Lower leg skin (tissue), 4 donors: ENCODE results near the gene EHMT1. TPM values are rescaled to one million over a fixed set of nuclear protein-coding genes. Genes with fewer than 3 reads are reported as not detected.

ENCODE experiments used
- DNase-seq, 2 donors: peaks; one replicate each; pipeline ENCODE4 v3.0.0-alpha.2; 2019; ENCODE audit warnings: low spot score in 2 of 2
- H3K4me3 ChIP-seq: fragments of 200-600 bp; sonication (generic); 2 replicates; pipeline ENCODE4 v1.5.1; 2017; ENCODE audit warnings: mild to moderate bottlenecking, low read depth; ENCODE audit not compliant: poor library complexity, severe bottlenecking
- POLR2A ChIP-seq, 2 donors: fragments of 450-650 bp; IDR thresholded peaks; one replicate each; pipeline ENCODE4 v1.6.1; 2016 to 2017; ENCODE audit warnings: antibody characterized with exemption in 2 of 2, mild to moderate bottlenecking in 1 of 2, moderate library complexity in 1 of 2
- WGBS, 2 donors: methylation state at CpG; one replicate each; pipeline ENCODE4 v1.1.5; 2018; 5-methylcytosine and 5-hydroxymethylcytosine counted together
- intact Hi-C: fragments of 100-400 bp; cut with DNase I; formaldehyde crosslinking; loops from one replicate; pipeline ENCODE4 v1.15.0; 2023; ENCODE audit warnings: low total_unique reads
- total RNA-seq, 4 donors: library from RNA; depleted of rRNA; stranded (reverse); fragments of >200 nt; gene quantifications; one replicate each; pipeline ENCODE4 v1.1.0, GENCODE V29; 2016
- TF ChIP-seq, protein P1 (sequence below), 3 donors: fragments of 450-650 bp; IDR thresholded peaks; one replicate each; pipeline ENCODE4 v1.5.1; 2016; ENCODE audit warnings: antibody characterized with exemption in 3 of 3, mild to moderate bottlenecking in 3 of 3, moderate library complexity in 2 of 3

EHMT1 gene
- total RNA-seq, 4 donors from 2014 or later = 64.2 to 128 (median 73.2) TPM

DNA sequence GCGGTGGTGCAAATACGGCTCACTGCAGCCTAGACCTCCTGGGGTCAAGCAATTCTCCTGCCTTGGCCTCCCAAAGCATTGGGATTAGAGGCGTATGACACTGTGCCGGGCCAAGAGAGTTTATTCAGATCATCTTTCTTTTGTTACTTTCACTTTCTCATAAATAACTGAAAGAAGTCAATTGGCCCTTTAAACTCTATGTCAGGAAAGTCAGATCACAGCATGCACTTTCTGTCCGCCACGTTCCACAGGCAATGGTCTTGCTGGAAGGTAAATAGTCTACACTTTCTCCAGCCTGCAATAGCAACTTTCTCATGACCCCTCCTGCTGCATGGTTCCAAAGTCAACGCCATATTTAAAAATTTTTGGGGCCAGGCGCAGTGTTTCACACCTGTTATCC, 19.9 kb upstream of the EHMT1 start:
- WGBS, 2 donors = 79% methylated on average over 8 of the region's 8 CpGs
- intact Hi-C loops = no loop called here
- no peak for DNase-seq
- H3K4me3 ChIP-seq = no peak overlapping the region
- TF ChIP-seq, protein P1, sequence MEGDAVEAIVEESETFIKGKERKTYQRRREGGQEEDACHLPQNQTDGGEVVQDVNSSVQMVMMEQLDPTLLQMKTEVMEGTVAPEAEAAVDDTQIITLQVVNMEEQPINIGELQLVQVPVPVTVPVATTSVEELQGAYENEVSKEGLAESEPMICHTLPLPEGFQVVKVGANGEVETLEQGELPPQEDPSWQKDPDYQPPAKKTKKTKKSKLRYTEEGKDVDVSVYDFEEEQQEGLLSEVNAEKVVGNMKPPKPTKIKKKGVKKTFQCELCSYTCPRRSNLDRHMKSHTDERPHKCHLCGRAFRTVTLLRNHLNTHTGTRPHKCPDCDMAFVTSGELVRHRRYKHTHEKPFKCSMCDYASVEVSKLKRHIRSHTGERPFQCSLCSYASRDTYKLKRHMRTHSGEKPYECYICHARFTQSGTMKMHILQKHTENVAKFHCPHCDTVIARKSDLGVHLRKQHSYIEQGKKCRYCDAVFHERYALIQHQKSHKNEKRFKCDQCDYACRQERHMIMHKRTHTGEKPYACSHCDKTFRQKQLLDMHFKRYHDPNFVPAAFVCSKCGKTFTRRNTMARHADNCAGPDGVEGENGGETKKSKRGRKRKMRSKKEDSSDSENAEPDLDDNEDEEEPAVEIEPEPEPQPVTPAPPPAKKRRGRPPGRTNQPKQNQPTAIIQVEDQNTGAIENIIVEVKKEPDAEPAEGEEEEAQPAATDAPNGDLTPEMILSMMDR (IDR thresholded peaks at IDR 0.05) = no peak
- TF ChIP-seq POLR2A (IDR thresholded peaks at IDR 0.05) = no peak

DNA sequence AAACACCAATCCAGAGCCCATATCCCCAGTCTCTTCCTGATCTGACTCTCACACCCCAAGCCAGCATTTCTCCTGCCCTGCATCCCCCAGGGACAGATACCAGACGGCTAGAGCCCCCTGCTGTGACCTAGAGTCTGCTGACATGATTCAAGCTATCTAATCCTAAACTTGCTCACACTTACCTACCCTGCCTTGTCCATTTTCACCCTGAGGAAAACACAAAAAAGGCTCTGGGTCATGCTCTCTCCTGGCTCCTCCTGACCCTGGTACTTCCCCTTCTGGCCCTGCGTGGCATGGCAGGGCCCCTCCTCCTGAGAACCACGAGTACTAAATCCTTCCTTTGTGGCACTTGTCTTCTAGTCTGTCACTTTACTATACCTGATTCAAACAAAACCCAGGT, 16.1 kb upstream of the EHMT1 start:
- no peak for DNase-seq
- H3K4me3 ChIP-seq = no peak overlapping the region
- no peak for TF ChIP-seq POLR2A (IDR thresholded peaks at IDR 0.05)
- TF ChIP-seq, protein P1 (IDR thresholded peaks at IDR 0.05) = no peak
- intact Hi-C loops = no loop called here
- WGBS, 2 donors = 9 to 16% methylated on average over 3 of the region's 3 CpGs

GRCh38 chr9:137603879-137604278, 14.9 kb upstream of the EHMT1 start:
- intact Hi-C loops = no loop called here
- WGBS, 2 donors = 58 to 60% methylated on average over 13 of the region's 13 CpGs
- no peak for DNase-seq
- no peak for TF ChIP-seq POLR2A (IDR thresholded peaks at IDR 0.05)
- TF ChIP-seq, protein P1 (IDR thresholded peaks at IDR 0.05) = no peak
- H3K4me3 ChIP-seq = no peak overlapping the region

DNA sequence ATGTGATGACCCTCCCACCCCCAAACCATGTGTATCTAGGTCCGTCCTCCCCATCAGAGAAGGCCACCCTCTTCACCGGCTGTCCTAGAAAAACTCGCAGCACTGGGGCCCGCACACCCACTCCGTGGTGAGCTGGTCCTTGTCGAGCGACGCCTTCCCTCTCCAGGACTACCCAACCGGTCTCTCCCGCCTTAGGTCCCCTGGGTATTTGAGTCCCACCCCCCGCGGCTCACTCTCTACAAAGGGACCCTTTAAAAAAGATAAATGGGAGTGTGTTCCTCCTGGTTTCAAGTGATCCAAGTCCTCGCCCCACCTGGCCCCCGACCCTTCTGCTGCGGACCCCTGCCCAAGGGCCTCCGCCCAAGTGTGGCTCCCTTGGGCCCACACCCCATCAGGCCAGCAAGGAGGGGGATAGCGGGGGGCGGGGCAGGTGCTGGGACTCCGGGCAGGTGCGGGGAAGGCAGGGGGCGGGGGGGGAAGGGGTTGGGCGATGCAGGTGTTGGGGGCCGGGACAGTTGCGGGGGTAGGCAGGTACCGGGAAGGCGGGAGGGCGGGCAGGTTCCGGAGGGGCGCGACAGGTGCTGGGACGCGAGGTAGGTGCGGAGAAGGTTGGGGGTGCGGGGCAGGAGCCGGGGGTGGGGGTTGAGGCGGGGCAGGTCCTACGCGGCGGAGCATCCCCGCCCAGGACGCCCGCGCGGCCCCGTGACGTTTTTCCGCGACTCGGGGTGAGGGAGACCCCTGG, 14.3 kb upstream of the EHMT1 start:
- TF ChIP-seq POLR2A (IDR thresholded peaks at IDR 0.05) = no peak
- TF ChIP-seq, protein P1 (IDR thresholded peaks at IDR 0.05) = no peak
- DNase-seq = peak in 1 of 2 donors; percentile 92
- intact Hi-C loops = no loop called here
- no peak overlapping the region for H3K4me3 ChIP-seq
- WGBS, 2 donors = 8 to 11% methylated on average over 36 to 47 of the region's 49 CpGs

GRCh38 chr9:137605121-137606004, 13.4 kb upstream of the EHMT1 start, which contains the start of gene ARRDC1:
Gene ARRDC1, plus strand, starts transcription at chr9:137605686. Its CDS starts 32 bp downstream, at chr9:137605718.
- WGBS, 2 donors = 0% methylated on average over 41 of the region's 111 CpGs; no CpG with 5 or more reads in 1 of the 2 donors
- H3K4me3 ChIP-seq = peak within 1 kb of the TSS; percentile 89
- no peak for TF ChIP-seq POLR2A (IDR thresholded peaks at IDR 0.05)
- TF ChIP-seq, protein P1 (IDR thresholded peaks at IDR 0.05) = no peak
- intact Hi-C loops = no loop called here
- DNase-seq = peak; percentile 91 to 98
